MM.1S (cell line): ENCODE results near the gene WDR70.

Experiments used
- CTCF ChIP-seq: fragments of 300-600 bp; sonication (generic); IDR thresholded peaks from 2 replicates; pipeline ENCODE4 v1.5.1; 2016; ENCODE audit warnings: antibody characterized with exemption, low read length, mixed read lengths
- EZH2phosphoT487 ChIP-seq: fragments of 300-600 bp; sonication (generic); IDR thresholded peaks from 2 replicates; pipeline ENCODE4 v1.6.1; 2018; ENCODE audit warnings: antibody characterized with exemption, low read length

GRCh38 chr5:37735649-37736347 is 356.7 kb downstream of the WDR70 start:
- TF ChIP-seq CTCF (no peak), EZH2phosphoT487 (no peak)
